Lung (tissue), 12 donors: Measurements from ENCODE around the gene RPRD1B. TPM values are rescaled to one million over a fixed set of nuclear protein-coding genes. Genes with fewer than 3 reads are reported as not detected.

ENCODE experiments used
- ATAC-seq: fragments of 200-7000 bp; cut with Tn5 transposase; one replicate; pipeline ENCODE4 v1.9.1; 2020; ENCODE audit warnings: moderate number of reproducible peaks; ENCODE audit not compliant: insufficient read depth, low FRiP score
- DNase-seq, 3 donors: peaks; one replicate each; pipeline ENCODE4 v3.0.0-alpha.2; 2013 to 2017
- H3K27ac ChIP-seq, 2 donors: one replicate each; pipeline ENCODE4 v1.5.1; 2013; ENCODE audit warnings: mild to moderate bottlenecking in 2 of 2, moderate library complexity in 2 of 2, control low read depth in 1 of 2, inconsistent platforms in 1 of 2, low read depth in 1 of 2, low read length in 1 of 2
- H3K27me3 ChIP-seq, 3 donors: one replicate each; pipeline ENCODE4 v1.5.1; 2013; ENCODE audit warnings: low read length in 2 of 3; ENCODE audit not compliant: control insufficient read depth in 3 of 3, insufficient read depth in 3 of 3
- H3K36me3 ChIP-seq, 4 donors: one replicate each; pipeline ENCODE4 v1.5.1; 2013; ENCODE audit warnings: low read length in 4 of 4, mild to moderate bottlenecking in 1 of 4, moderate library complexity in 1 of 4; ENCODE audit not compliant: control insufficient read depth in 4 of 4, insufficient read depth in 4 of 4
- H3K4me1 ChIP-seq, 5 donors: one replicate each; pipeline ENCODE4 v1.5.1; 2013; ENCODE audit warnings: low read length in 5 of 5, mild to moderate bottlenecking in 2 of 5, moderate library complexity in 1 of 5; ENCODE audit not compliant: control insufficient read depth in 5 of 5, insufficient read depth in 5 of 5
- H3K4me3 ChIP-seq: one replicate; pipeline ENCODE4 v1.5.1; 2013; ENCODE audit warnings: mild to moderate bottlenecking, control low read depth, moderate library complexity
- H3K9ac ChIP-seq, 2 donors: one replicate each; pipeline ENCODE4 v1.5.1; 2013; ENCODE audit warnings: low read length in 2 of 2, control low read depth in 1 of 2; ENCODE audit not compliant: insufficient read depth in 1 of 2
- H3K9me3 ChIP-seq, 4 donors: one replicate each; pipeline ENCODE4 v1.5.1; 2013; ENCODE audit warnings: low read length in 3 of 4, mild to moderate bottlenecking in 1 of 4, moderate library complexity in 1 of 4; ENCODE audit not compliant: control insufficient read depth in 4 of 4, insufficient read depth in 3 of 4
- CTCF ChIP-seq: IDR thresholded peaks from 2 replicates; pipeline ENCODE4 v1.5.1; 2012; ENCODE audit warnings: mild to moderate bottlenecking; ENCODE audit errors: control extremely low read depth, extremely low read depth
- WGBS, 2 donors: extraction: QIAGEN DNeasy Blood & Tissue Kit; methylation state at CpG; one replicate each; pipeline ENCODE4 v1.1.7; 2013; 5-methylcytosine and 5-hydroxymethylcytosine counted together
- polyA plus RNA-seq, 2 donors: library from polyadenylated mRNA; stranded (reverse); fragments of 200-250 nt; gene quantifications; one replicate each; pipeline ENCODE4 v1.2.1, GENCODE V29; 2013
- total RNA-seq, 2 donors: library from RNA; depleted of rRNA in 1 of 2; stranded (reverse); fragments of >200 nt in 1 of 2; gene quantifications; one replicate each; pipeline ENCODE4 v1.2.1, GENCODE V29; 2014 to 2021
- donor health status: control.
- donor health status: control.
- donor health status: Bipolar disorder and iron deficiency.
- donor health status: healthy.
- donor health status: DM: yes; HTN: yes; CAD: no.

Gene RPRD1B
- total and polyA plus RNA-seq, 4 donors, result 6.8 to 58.6 (median 26.6) TPM

- no peaks in the 10 kb centered on the region for H3K27me3 ChIP-seq
- no peaks in the 10 kb centered on the region for H3K9me3 ChIP-seq
- H3K9ac ChIP-seq, result no peak overlapping the region
- no peak for ATAC-seq
- peaks cover 0 to 25% (median 14%) of the 10 kb centered on the region in 5 donors for H3K4me1 ChIP-seq
- DNase-seq, result peak in 1 of 3 donors; percentile 3
- H3K36me3 ChIP-seq, result peaks cover 8 to 45% (median 12%) of the 10 kb centered on the region in 4 donors
- TF ChIP-seq CTCF, result no peak
- H3K4me3 ChIP-seq, result no peak overlapping the region
- WGBS, 2 donors, result 78 to 82% methylated on average over 3 of the region's 3 CpGs
- no peak overlapping the region for H3K27ac ChIP-seq
These were observed 98.1 kb downstream of the RPRD1B start for GRCh38 chr20:38131588-38132121.

- no peak overlapping the region for H3K4me3 ChIP-seq
- WGBS, 2 donors, result 90 to 94% methylated on average over 25 to 26 of the region's 26 CpGs
- H3K27ac ChIP-seq, result no peak overlapping the region
- no peak overlapping the region for H3K9ac ChIP-seq
- peaks cover 0 to 18% (median 9%) of the 10 kb centered on the region in 5 donors for H3K4me1 ChIP-seq
- peaks cover 9 to 49% (median 12%) of the 10 kb centered on the region in 4 donors for H3K36me3 ChIP-seq
- ATAC-seq, result no peak
- H3K27me3 ChIP-seq, result no peaks in the 10 kb centered on the region
- no peaks in the 10 kb centered on the region for H3K9me3 ChIP-seq
- TF ChIP-seq CTCF, result no peak
- DNase-seq, result peak in 1 of 3 donors; percentile 2
These were observed 98.8 kb downstream of the RPRD1B start for GRCh38 chr20:38132156-38132909.

GRCh38 chr20:38132910-38133501 is 99.5 kb downstream of the RPRD1B start:
- DNase-seq (peak in 1 of 3 donors; percentile 4), ATAC-seq (no peak)
- H3K9ac ChIP-seq, result no peak overlapping the region
- 81 to 87% methylated on average over 11 of the region's 11 CpGs for WGBS, 2 donors
- H3K4me1 ChIP-seq, result peaks cover 0 to 17% (median 7%) of the 10 kb centered on the region in 5 donors
- no peak overlapping the region for H3K4me3 ChIP-seq
- no peak overlapping the region for H3K27ac ChIP-seq
- H3K36me3 ChIP-seq, result peaks cover 16 to 52% (median 17%) of the 10 kb centered on the region in 4 donors
- no peak for TF ChIP-seq CTCF
- H3K9me3 ChIP-seq, result no peaks in the 10 kb centered on the region
- no peaks in the 10 kb centered on the region for H3K27me3 ChIP-seq
